ENCODE data around the gene APRT. TPM values are rescaled to one million over a fixed set of nuclear protein-coding genes. Genes with fewer than 3 reads are reported as not detected.
A peak's percentile ranks its signal among the peaks of the same experiment; 100 is the strongest.

Gene APRT, protein sequence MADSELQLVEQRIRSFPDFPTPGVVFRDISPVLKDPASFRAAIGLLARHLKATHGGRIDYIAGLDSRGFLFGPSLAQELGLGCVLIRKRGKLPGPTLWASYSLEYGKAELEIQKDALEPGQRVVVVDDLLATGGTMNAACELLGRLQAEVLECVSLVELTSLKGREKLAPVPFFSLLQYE
- polyA plus RNA-seq (2012; ENCODE audit: low read depth, missing spikeins): 182 TPM

GRCh38 chr16:88811769-88812512 is at the start of gene APRT:
Gene APRT, minus strand, starts transcription at chr16:88811928. Its CDS starts 29 bp downstream, at chr16:88811899.
- peak; percentile 99 for FAIRE-seq
- peak; percentile 94 for TF ChIP-seq POLR2AphosphoS5 (IDR thresholded peaks at IDR 0.05; ENCODE audit: low read depth, low read length)
- peak; percentile 64 for TF ChIP-seq TAF1 (IDR thresholded peaks at IDR 0.05; ENCODE audit: low read depth, low read length)
- peak; percentile 90 for TF ChIP-seq POLR2A (IDR thresholded peaks at IDR 0.05; ENCODE audit: low read depth, low read length)
- TF ChIP-seq PAX5 (IDR thresholded peaks at IDR 0.05; ENCODE audit: insufficient read depth, low read length, severe bottlenecking): peak; percentile 98
- no peak for TF ChIP-seq SPI1 (IDR thresholded peaks at IDR 0.05; ENCODE audit: low read depth, low read length)
- TF ChIP-seq POU2F2 (IDR thresholded peaks at IDR 0.05; ENCODE audit: low read depth, low read length): peak; percentile 86; the same call in 1 of the 2 replicates
- peak; percentile 98 for DNase-seq (ENCODE audit: insufficient read length, low spot score)

DNA sequence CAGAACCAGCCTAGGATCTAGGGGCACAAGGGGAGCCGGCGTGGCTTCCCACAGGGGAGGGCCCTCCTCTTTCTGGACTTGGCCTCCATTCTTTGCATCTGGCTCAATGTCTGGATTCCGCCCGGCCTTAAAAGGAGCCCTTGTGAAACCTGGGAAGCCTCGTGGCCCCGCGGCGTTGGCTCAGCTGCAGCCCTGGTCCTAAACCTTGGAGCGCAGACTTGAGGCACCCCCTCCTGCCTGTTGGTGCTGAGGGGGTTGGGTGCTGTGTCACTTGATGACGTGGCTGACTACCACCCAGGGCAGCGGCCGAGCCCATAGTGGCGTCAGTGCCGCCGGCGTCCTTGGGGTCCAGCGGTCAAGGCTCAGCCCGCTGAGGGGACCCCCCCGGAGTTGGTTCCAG is 49.6 kb upstream of the APRT start:
- FAIRE-seq: no peak
- TF ChIP-seq SPI1 (IDR thresholded peaks at IDR 0.05; ENCODE audit: low read depth, low read length): no peak
- no peak for TF ChIP-seq POLR2A (IDR thresholded peaks at IDR 0.05; ENCODE audit: low read depth, low read length)
- TF ChIP-seq POLR2AphosphoS5 (IDR thresholded peaks at IDR 0.05; ENCODE audit: low read depth, low read length): no peak
- TF ChIP-seq POU2F2 (IDR thresholded peaks at IDR 0.05; ENCODE audit: low read depth, low read length): no peak
- no peak for TF ChIP-seq PAX5 (IDR thresholded peaks at IDR 0.05; ENCODE audit: insufficient read depth, low read length, severe bottlenecking)
- DNase-seq (ENCODE audit: insufficient read length, low spot score): no peak

DNA sequence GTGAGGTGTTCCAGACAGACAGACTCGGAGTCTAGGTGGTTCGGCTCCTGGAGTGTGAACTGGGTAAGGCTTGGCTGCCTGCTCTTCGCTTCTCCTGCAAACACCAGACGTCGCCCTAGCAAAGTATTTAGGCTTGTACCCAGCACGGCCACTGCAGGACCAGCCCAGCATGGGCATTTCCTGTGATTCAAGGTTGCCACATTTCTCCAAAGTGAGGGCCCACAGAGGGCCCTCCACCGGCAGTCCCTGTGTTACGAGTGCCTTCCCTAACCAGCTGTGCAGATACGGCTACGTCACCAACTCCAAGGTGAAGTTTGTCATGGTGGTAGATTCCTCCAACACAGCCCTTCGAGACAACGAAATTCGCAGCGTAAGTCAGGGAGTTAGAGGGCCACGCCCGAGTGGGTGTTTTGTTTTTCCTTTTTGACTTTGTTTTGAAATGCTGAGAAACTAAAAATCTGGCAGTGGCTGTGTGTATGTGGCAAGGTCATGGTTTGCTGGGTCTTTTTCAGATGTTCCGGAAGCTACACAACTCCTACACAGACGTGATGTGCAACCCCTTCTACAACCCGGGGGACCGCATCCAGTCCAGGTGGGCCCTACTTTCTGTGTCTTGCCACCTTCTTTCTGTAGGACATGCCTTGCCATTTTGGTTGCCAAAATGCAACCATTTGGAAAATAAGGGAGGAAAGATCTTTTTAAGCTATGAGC is 47.8 kb upstream of the APRT start:
- TF ChIP-seq SPI1 (IDR thresholded peaks at IDR 0.05; ENCODE audit: low read depth, low read length) (no peak), PAX5 (IDR thresholded peaks at IDR 0.05; ENCODE audit: insufficient read depth, low read length, severe bottlenecking) (no peak), POLR2AphosphoS5 (IDR thresholded peaks at IDR 0.05; ENCODE audit: low read depth, low read length) (no peak), POLR2A (IDR thresholded peaks at IDR 0.05; ENCODE audit: low read depth, low read length) (no peak), POU2F2 (IDR thresholded peaks at IDR 0.05; ENCODE audit: low read depth, low read length) (no peak), TAF1 (IDR thresholded peaks at IDR 0.05; ENCODE audit: low read depth, low read length) (no peak)
- DNase-seq (ENCODE audit: insufficient read length, low spot score): no peak
- FAIRE-seq: no peak

GRCh38 chr16:88857728-88858339 is 46.1 kb upstream of the APRT start:
- FAIRE-seq (peak; percentile 95), DNase-seq (ENCODE audit: insufficient read length, low spot score) (peak; percentile 93)
- no peak for TF ChIP-seq POU2F2 (IDR thresholded peaks at IDR 0.05; ENCODE audit: low read depth, low read length)
- no peak for TF ChIP-seq TAF1 (IDR thresholded peaks at IDR 0.05; ENCODE audit: low read depth, low read length)
- no peak for TF ChIP-seq POLR2AphosphoS5 (IDR thresholded peaks at IDR 0.05; ENCODE audit: low read depth, low read length)
- no peak for TF ChIP-seq PAX5 (IDR thresholded peaks at IDR 0.05; ENCODE audit: insufficient read depth, low read length, severe bottlenecking)
- no peak for TF ChIP-seq POLR2A (IDR thresholded peaks at IDR 0.05; ENCODE audit: low read depth, low read length)
- TF ChIP-seq SPI1 (IDR thresholded peaks at IDR 0.05; ENCODE audit: low read depth, low read length): 0 out of 2 replicates have a peak, but pooled peaks have one; percentile 4

GRCh38 chr16:88856828-88857727 is 45.4 kb upstream of the APRT start, which contains the start of the genes GALNS and TRAPPC2L:
Gene GALNS, minus strand, starts transcription at chr16:88856947. Its CDS starts 70 bp downstream, at chr16:88856877.
Gene TRAPPC2L, plus strand, starts transcription at chr16:88857127. Its CDS starts 24 bp downstream, at chr16:88857151.
- TF ChIP-seq PAX5 (IDR thresholded peaks at IDR 0.05; ENCODE audit: insufficient read depth, low read length, severe bottlenecking) (no peak), POLR2A (IDR thresholded peaks at IDR 0.05; ENCODE audit: low read depth, low read length) (peak; percentile 79), POU2F2 (IDR thresholded peaks at IDR 0.05; ENCODE audit: low read depth, low read length) (no peak), POLR2AphosphoS5 (IDR thresholded peaks at IDR 0.05; ENCODE audit: low read depth, low read length) (peak; percentile 81; the same call in 1 of the 2 replicates), TAF1 (IDR thresholded peaks at IDR 0.05; ENCODE audit: low read depth, low read length) (peak; percentile 83), SPI1 (IDR thresholded peaks at IDR 0.05; ENCODE audit: low read depth, low read length) (no peak)
- DNase-seq (ENCODE audit: insufficient read length, low spot score) (peak; percentile 100), FAIRE-seq (peak; percentile 100)

- DNase-seq (ENCODE audit: insufficient read length, low spot score) (no peak), FAIRE-seq (no peak)
- no peak for TF ChIP-seq POLR2AphosphoS5 (IDR thresholded peaks at IDR 0.05; ENCODE audit: low read depth, low read length)
- TF ChIP-seq TAF1 (IDR thresholded peaks at IDR 0.05; ENCODE audit: low read depth, low read length): no peak
- no peak for TF ChIP-seq SPI1 (IDR thresholded peaks at IDR 0.05; ENCODE audit: low read depth, low read length)
- TF ChIP-seq PAX5 (IDR thresholded peaks at IDR 0.05; ENCODE audit: insufficient read depth, low read length, severe bottlenecking): no peak
- TF ChIP-seq POLR2A (IDR thresholded peaks at IDR 0.05; ENCODE audit: low read depth, low read length): no peak
- TF ChIP-seq POU2F2 (IDR thresholded peaks at IDR 0.05; ENCODE audit: low read depth, low read length): no peak
Measured at GRCh38 chr16:88856122-88856827, 44.5 kb upstream of the APRT start.

- FAIRE-seq (peak; percentile 48), DNase-seq (ENCODE audit: insufficient read length, low spot score) (no peak)
- TF ChIP-seq PAX5 (IDR thresholded peaks at IDR 0.05; ENCODE audit: insufficient read depth, low read length, severe bottlenecking) (no peak), POLR2A (IDR thresholded peaks at IDR 0.05; ENCODE audit: low read depth, low read length) (no peak), TAF1 (IDR thresholded peaks at IDR 0.05; ENCODE audit: low read depth, low read length) (no peak), POLR2AphosphoS5 (IDR thresholded peaks at IDR 0.05; ENCODE audit: low read depth, low read length) (no peak), SPI1 (IDR thresholded peaks at IDR 0.05; ENCODE audit: low read depth, low read length) (no peak), POU2F2 (IDR thresholded peaks at IDR 0.05; ENCODE audit: low read depth, low read length) (no peak)
Measured at GRCh38 chr16:88855736-88856121, 44.0 kb upstream of the APRT start.
